ENCODE results near the gene CSHL1. TPM values are rescaled to one million over a fixed set of nuclear protein-coding genes. Genes with fewer than 3 reads are reported as not detected.

Gene CSHL1
- total RNA-seq, 1 donor from 2014 or later, result not detected

DNA sequence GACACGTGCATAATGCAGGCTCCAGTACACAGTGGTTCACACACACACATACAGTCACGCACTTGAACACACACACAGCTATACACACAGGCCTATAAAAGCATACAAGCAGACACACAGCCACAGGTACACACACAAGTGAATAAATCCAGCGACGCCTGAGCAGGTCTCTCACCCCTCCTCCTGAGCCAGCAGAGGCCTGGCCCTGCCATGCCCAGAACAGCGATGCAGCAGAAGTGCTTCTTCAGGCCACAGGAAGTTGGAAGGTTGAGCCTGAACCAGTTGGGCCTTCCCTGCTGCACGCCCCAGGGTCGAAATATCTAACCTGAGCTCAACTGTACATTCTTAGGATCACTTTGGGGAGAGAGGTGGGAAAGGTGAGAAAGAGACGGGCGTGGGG lies 28.3 kb upstream of the CSHL1 start:
- Mint-ChIP-seq H3K9me3 (no peaks in the 10 kb centered on the region), H3K4me1 (ENCODE audit: unreplicated experiment) (no peaks in the 10 kb centered on the region), H3K27ac (no peak overlapping the region), H3K36me3 (no peaks in the 10 kb centered on the region), H3K27me3 (no peaks in the 10 kb centered on the region), H3K4me3 (no peak overlapping the region)
- TF ChIP-seq, protein P1, sequence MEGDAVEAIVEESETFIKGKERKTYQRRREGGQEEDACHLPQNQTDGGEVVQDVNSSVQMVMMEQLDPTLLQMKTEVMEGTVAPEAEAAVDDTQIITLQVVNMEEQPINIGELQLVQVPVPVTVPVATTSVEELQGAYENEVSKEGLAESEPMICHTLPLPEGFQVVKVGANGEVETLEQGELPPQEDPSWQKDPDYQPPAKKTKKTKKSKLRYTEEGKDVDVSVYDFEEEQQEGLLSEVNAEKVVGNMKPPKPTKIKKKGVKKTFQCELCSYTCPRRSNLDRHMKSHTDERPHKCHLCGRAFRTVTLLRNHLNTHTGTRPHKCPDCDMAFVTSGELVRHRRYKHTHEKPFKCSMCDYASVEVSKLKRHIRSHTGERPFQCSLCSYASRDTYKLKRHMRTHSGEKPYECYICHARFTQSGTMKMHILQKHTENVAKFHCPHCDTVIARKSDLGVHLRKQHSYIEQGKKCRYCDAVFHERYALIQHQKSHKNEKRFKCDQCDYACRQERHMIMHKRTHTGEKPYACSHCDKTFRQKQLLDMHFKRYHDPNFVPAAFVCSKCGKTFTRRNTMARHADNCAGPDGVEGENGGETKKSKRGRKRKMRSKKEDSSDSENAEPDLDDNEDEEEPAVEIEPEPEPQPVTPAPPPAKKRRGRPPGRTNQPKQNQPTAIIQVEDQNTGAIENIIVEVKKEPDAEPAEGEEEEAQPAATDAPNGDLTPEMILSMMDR (conservative IDR thresholded peaks at IDR 0.05), result no peak
- DNase-seq (ENCODE audit: extremely low spot score, unreplicated experiment), result no peak

DNA sequence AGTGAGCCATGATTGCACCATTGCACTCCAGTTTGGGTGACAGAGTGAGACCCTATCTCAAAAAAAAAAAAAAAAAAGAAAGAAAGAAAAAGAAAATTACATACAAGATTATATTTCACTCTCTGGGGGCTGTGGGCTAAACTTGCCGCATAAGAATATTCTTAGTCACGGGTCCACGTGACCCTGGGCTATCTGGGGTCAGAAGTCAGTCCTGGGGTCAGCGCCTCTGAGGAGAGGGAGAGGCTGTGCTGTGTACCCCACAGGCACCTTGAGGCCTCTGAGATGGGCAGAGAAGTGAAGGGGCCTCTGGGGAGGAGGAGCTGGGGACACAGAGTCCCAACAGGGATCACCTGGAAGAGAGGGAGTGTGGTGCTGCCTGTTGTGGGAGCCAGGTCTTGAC lies 26.9 kb upstream of the CSHL1 start:
- H3K27ac Mint-ChIP-seq, result no peak overlapping the region
- H3K9me3 Mint-ChIP-seq, result no peaks in the 10 kb centered on the region
- H3K27me3 Mint-ChIP-seq, result no peaks in the 10 kb centered on the region
- H3K36me3 Mint-ChIP-seq, result no peaks in the 10 kb centered on the region
- no peaks in the 10 kb centered on the region for H3K4me1 Mint-ChIP-seq (ENCODE audit: unreplicated experiment)
- DNase-seq (ENCODE audit: extremely low spot score, unreplicated experiment), result no peak
- no peak overlapping the region for H3K4me3 Mint-ChIP-seq
- TF ChIP-seq, protein P1 (conservative IDR thresholded peaks at IDR 0.05), result no peak

DNA sequence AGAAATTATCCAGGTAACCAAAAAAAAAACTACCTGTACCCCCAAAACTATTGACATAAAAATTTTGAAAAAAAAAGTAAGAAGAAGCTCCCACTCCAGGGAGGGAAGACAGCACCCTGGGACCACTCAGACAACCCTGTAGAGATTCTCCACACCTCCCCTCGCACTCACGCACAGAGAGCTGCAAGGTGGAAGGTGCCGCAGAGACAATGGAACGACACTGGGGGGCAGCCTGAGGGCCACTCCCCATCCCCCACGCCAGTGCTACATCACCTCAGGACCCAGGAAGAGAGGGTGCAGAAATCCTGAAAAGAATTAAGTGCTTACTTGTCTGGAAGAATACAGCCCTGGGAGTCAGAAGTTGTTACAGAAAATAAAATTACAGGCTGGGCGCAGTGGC lies 26.3 kb upstream of the CSHL1 start:
- H3K36me3 Mint-ChIP-seq, result no peaks in the 10 kb centered on the region
- no peaks in the 10 kb centered on the region for H3K9me3 Mint-ChIP-seq
- H3K4me1 Mint-ChIP-seq (ENCODE audit: unreplicated experiment), result no peaks in the 10 kb centered on the region
- H3K4me3 Mint-ChIP-seq, result no peak overlapping the region
- H3K27me3 Mint-ChIP-seq, result no peaks in the 10 kb centered on the region
- TF ChIP-seq, protein P1 (conservative IDR thresholded peaks at IDR 0.05), result no peak
- no peak for DNase-seq (ENCODE audit: extremely low spot score, unreplicated experiment)
- H3K27ac Mint-ChIP-seq, result no peak overlapping the region

DNA sequence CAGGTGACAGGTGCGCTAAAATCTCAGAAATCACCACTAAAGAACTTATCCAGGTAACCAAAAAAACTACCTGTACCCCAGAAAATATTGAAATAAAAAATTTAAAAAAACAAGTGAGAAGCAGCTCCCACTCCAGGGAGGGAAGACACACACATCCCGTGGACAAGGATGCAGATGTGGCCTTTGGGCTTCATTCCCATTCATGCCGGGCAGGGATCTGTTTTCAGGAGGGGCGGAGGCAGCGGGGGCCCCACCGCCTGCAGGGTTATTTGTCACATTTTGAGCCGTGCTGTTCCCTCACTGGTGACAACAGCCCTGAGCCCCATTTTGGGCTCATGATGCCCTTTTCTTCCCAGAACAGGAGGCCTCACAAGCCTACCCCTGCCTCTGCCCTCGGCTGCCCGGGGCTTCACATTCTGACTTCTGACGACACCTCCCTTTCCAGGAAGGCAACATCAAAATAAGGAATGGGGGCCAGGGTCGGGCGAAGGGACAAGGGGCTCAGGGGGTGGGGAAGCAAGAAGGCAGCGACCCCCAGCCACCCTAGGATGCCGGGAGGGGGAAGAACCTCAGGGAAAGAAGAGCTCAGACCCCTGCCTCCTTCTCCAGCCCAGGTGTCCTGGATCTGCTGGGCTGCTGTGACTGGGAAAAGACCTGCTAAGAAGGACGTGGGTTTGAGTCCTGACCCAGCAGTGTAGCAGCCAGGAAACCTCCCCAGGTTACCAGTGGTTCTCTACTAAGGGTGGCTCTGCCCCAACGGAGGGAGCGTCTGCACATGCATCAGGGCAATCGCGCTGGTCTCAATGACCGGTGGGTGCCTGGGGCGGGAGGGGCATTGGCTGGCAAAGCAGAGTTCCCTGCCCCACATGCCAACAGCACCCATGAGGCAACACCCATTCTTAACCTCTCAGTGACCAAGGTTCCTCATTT lies 23.4 kb upstream of the CSHL1 start:
- Mint-ChIP-seq H3K4me3 (no peak overlapping the region), H3K9me3 (no peaks in the 10 kb centered on the region), H3K4me1 (ENCODE audit: unreplicated experiment) (no peaks in the 10 kb centered on the region), H3K36me3 (no peaks in the 10 kb centered on the region), H3K27me3 (no peaks in the 10 kb centered on the region), H3K27ac (no peak overlapping the region)
- DNase-seq (ENCODE audit: extremely low spot score, unreplicated experiment), result no peak
- TF ChIP-seq, protein P1 (conservative IDR thresholded peaks at IDR 0.05), result no peak

DNA sequence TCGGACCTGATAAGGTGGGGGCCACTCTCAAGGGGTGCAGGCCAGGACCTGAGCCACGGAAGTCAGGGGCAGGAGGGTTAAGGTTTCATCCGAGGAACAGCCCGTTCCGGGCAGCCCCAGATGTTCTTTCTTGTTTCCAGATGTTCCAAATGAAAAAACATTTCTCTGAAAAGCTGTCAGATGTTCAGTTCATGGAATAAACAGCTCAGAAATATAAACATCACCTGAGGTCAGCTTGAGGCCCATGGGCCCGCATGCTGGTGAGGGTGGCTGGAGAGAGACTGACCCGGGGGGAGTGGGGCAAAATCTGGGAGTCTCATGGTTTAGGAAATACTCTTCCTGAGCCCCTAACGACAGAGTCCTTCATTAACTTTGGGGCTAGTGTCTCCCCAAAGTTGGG lies 22.5 kb upstream of the CSHL1 start:
- DNase-seq (ENCODE audit: extremely low spot score, unreplicated experiment), result no peak
- H3K9me3 Mint-ChIP-seq, result no peaks in the 10 kb centered on the region
- no peaks in the 10 kb centered on the region for H3K36me3 Mint-ChIP-seq
- H3K4me1 Mint-ChIP-seq (ENCODE audit: unreplicated experiment), result no peaks in the 10 kb centered on the region
- H3K27ac Mint-ChIP-seq, result no peak overlapping the region
- TF ChIP-seq, protein P1 (conservative IDR thresholded peaks at IDR 0.05), result no peak
- no peak overlapping the region for H3K4me3 Mint-ChIP-seq
- no peaks in the 10 kb centered on the region for H3K27me3 Mint-ChIP-seq

Measured in type B pancreatic cell (in vitro differentiated cells).